ENCODE results near the gene PHF19.

Gene PHF19

DNA sequence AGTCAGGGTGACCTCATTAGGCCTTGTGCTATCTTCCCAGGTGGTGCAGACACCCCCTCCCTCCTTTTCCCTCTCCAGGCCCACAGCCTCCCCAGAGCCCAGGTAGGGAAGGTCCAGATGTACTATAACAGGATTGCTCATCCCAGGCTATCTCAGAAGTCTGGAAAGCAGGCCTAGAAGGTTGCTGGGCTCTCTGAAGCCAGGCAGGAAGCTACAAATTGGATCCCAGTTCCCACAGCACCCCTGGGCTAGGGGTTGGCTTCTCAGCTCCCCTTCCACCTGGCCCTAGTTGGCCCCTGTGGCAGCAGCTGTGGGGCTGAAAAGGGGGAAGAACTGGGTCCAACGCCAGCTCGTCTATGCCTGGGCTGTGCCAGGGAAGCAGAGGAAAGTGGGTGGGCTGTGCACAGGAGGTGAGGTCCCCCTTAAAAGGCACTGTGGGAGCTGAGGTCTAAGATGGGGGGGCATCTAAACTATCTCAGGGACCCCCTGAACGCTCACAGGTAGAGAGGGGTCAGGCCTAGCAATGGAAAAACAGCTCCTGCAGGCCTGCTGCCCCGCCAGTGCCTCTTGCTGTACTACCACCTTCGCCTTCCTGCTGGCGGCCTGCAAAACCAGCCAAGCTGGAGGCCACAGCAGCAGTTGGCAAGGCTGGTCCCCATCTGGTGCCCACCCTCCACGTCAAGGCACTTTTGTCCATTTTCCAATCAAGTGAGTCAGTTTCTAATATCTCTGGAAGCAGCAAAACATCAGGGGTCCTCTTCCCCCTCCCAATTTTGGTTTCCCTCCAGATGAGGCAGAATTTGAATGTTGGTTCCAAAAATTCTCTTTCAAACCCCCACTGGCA is 20.9 kb downstream of the PHF19 start:
- no peak for DNase-seq (ENCODE audit: low read depth in 2 of 2)

DNA sequence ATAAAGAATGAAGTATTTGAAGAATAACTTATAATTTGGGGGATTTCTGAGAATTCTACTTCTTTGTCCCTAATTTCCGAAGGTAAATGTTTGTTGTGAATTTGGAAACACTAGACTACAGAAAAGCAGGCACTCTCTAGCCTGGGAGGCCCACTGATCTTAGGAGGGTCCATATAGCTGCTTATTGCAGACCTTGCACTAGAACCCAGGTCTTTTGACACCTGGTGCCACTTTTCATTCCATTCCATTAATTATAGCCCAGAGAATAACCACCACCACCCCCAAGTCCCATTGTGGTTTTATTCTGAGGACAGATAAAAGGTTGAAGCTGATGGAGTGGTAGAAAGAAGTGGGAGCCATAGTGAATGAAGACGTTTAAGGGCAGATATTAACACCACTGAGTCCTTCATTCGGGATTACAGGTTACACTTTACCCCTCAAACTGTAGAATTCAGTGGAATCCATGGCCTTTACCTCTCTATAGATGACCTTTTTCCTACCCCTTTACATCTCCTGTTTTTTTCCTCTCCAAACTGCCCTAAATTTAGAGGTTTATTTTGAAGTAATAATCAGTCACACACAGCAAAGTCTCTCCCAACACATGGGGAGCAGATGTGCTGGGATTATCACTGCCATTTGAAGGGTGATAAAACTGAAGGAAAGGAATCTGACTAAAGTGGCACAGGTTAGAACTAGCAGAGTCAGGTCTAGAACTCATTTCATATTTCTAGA is 22.2 kb downstream of the PHF19 start:
- no peak for DNase-seq (ENCODE audit: low read depth in 2 of 2)

DNA sequence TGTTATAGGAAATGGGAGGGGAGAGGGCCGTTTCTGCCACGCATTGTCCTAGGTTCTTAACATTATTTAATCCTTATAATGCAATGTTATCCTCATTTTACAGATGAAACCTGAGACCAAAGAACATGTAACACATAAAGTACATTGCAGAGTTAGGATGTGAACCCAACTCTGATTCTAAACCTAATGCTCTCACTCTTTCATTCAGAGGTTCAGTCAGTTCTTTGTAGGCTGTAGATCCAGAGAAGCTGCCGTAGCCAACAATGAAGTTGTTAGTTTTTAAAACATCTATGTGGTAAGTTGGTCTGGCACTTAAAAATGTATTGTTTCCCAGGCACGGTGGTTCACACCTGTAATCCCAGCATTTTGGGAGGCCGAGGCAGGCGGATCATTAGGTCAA is 23.8 kb downstream of the PHF19 start:
- no peak for DNase-seq (ENCODE audit: low read depth in 2 of 2)

DNA sequence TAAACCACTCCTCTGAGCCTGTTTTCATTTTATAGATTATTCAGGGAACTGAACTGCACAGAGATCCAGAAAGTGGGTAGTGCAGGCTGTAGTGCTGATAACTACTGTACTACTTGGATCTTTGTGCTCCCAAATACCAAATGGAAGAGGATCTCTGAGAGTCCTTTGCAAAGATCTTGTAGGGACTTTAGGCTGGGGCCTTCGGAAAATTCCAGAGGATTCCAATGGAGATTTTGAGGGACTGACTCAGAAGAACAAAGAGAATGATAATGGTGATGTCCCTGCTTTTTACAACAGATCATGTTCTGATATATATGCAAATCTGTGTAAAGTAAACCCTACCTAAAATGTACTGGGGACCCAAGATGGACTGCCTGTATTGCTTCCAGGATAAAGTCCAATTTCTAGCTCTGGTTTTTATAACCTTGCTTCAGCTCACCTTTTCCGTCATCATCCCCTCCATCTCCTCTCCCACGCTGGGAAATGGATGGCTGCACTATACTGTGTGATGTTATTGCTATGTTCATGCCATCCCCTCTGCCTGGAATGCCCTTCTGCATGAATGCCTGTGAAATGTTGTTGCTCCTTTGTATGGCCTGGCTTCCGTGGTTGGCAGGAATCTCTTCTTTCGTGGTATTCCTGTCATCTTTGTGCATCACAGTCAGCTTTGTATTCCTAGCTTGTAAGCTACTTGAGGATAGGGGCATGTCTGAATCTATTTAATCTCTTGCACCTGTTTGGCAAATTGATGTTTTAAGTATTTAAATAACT is 24.6 kb downstream of the PHF19 start:
- DNase-seq (ENCODE audit: low read depth in 2 of 2): no peak

DNA sequence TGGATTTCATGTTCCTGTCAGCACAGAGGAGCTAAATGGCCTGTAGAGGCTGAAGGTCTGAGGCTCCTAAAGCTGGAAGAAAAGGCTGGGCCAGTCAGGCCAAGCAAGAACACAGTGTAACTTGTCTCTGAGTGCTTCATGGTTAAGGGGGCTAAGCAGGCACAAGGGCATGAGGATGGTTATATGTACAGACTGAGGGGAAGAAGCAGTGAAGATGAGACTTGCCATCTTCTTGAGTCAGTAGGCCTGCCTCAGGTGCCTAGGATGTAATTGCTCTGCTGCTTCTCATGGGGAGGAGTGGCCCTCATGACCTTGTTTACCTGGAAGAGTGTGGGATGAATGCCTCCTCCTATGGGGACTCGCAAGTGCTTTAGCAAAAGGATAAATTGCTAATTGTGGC is 25.5 kb downstream of the PHF19 start:
- no peak for DNase-seq (ENCODE audit: low read depth in 2 of 2)

DNA sequence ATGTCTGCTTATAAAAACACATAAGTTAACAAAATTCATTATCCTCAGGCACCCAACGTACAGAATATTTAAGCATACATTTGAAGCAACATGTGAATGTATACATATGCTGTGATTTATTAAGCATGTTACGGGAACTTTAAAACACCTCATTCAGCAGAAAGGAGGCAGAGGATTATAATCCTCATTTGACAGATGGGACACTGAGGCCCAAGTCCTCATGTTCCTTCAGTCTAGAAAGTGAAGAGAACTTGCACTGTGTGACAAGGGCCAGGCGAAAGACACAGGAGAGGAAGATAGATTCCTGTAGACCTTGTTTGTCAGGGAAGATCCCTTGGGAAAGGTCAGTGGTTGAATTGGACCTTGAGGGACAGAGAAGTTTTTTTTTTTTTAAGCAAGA is 26.7 kb downstream of the PHF19 start:
- no peak for DNase-seq (ENCODE audit: low read depth in 2 of 2)

DNA sequence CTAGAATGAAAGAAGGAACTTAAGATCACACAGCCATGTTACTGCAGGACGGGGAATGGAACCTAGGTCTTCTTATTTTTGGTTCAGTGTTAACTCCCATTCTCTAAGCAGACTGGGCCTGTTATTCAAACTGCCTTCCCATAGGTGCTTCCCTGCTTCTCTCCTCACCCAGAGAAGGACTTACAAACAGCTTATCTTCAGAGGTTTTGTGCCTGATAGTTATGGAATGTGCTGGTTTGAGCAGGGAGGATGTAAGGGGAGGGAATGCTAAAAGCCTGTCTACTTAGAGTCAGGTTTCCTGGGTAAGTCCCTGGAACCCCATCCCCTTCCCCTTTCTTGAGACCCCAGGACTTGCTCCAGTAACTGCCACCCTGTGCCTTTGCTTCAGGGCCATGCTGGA is 30.1 kb downstream of the PHF19 start:
- no peak for DNase-seq (ENCODE audit: low read depth in 2 of 2)

DNA sequence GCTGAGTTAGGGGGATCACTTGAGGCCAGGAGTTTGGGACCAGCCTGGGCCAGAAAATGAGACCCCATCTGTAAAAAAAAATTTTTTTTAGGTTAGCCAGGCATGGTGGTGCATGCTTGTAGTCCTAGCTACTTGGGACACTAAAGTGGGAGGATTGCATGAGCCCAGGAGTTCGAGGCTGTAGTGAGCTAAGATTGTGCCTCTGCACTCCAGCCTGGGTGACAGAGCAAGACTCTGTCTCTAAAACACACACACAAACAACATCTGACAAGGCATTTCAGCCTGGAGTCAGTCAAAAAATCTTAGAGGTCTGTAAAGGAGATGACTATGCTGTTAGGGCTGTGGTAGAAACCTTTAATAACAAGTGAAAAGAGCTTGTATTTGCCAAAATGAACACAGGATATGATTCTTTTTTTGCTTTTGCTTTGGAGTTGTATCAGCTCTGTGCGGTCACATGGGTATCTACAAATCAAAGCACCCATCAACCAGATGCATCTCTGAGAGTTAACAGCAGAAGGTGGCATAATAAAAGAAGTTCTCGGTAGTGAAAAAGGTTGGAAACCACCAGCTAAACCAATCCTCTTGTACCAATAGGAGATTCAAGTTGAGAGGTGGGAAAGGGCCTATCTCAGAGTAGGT is 30.6 kb downstream of the PHF19 start:
- DNase-seq (ENCODE audit: low read depth in 2 of 2): no peak

DNA sequence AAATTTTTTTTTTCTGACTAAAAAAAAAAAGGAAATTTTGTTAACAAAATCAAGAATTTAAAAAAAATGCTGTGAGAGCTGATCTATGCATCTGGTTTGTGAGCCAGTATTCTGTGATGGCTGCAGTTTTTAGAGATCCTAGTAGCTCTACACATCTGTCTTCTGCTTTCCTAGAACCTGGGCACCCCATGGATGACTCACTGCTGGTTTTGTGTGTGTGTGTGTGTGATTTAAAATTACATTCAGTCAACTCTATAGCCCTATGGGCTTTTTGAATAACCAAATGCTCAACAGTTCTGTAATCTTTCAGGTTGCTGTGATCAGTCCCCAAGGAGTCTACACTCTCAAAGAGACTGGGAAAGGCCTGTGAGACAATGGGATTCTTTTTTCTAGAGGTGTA is 31.7 kb downstream of the PHF19 start:
- peak in 1 of 2 donors; percentile 28 for DNase-seq (ENCODE audit: low read depth in 2 of 2)

DNA sequence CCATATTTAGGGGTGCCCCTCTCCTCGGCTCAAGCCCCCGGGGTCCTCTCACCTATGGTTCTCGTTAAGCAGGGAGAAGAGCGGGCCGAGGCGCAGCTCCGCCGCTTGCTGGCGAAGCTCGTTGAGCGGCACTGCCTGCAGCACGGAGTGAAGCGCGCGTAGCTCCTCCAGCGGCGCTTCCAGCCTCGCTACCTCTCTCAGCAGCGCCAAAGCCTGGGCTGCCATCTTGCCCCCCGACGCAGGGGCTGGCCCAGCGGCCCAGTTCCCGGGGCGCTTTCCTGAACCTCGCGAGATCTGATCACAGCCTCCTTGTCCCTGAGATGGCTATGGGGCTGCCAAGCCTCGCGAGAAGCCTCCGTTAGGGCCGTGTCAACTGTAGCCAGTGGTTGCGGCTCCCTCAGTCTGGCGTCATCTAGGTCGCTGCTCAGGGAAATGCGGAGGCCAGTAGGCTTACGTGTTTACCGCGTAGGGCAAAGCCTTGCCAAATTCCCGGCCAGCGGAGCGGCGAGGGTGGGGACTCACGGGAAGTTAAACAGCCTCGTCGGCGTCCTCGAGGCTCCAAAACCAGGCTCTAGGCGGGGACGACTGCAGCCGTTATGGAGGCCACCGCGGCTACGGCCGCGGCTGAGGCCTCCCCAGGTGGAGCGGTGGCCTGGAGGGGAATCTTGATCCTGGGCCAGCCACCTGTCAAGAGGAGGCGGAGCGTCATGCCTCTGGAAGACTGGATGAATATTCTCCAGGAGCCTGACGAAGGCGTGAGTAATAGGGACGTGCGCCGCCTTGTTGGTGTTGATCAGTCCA is 34.1 kb downstream of the PHF19 start, which contains the start of gene PSMD5:
Gene PSMD5 (minus strand): TSS at position 238 of the 801 bp plus-strand sequence. CDS start 13 bp downstream, at position 225.
- peak; percentile 86 to 93 for DNase-seq (ENCODE audit: low read depth in 2 of 2)

DNA sequence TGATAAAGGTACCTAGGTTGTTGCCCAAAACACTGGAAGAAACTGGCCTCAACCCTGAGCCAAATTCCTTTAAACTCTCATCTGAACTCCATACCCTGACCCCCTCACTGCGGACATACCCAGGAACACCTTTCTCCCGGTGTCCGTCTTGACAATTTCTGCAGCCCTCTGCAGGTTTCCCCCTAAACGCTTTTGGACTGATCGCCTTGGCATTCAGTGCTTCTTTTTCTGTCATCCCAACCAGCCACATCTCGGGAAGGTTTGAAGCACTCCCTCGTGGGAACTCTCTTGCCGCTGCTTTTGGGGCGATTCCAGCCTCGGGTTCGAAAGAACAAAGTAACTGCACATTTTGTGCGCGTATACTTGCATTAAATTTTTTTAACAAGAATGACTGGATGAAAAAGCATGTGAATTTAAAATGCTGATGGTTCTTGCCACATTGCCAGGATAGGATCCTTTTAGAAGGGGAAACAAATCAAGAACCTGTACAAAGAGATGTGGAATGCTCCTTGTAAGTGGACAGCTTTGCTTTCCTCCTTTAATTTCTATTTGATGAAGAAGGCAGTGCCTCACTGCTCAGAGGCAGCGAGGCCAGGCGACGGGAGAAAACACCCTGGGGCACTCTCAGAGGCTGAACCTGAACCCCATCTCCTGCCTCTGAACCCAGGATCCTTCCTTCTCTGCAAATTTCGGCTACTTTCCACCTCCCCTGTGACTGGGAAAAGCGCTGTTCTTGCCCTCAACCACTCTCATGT is 34.9 kb downstream of the PHF19 start:
- no peak for DNase-seq (ENCODE audit: low read depth in 2 of 2)

DNA sequence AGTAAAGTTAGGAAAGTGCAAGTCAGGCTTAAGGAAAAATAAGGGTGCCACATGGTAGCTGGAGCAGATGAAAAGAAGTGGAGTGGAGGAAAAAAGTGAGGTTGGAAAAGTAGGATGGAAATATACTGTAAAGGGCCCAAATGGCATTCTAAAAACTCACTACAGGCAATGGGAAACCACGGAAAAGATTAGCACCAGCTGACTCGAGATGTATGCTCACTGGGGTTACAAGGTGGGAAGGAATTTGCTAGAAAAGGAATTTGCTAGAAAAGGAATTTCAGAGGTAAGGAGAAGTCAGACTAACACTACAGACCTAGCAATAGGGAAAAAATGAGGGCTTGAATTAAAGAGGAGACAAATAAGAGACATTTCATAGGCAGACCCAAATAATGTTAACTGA is 37.8 kb downstream of the PHF19 start:
- no peak for DNase-seq (ENCODE audit: low read depth in 2 of 2)

DNA sequence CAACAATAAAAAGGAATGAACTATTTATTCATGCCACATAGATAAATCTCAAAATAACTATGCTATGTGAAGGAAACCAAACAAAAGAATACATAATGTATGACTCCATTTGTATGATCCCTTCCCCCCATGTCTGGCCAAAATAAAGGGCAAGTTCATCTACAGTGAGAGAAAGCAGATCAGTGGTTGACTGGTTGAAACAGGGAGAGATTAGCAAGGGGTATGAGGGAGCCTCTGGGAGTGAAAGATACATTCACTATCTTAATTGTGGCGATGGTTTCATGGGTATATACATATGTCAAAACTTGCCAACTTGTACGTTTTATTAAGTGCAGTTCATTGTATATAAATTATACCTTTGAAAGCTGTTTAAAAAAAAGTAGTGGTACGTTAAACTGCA is 39.1 kb downstream of the PHF19 start:
- DNase-seq (ENCODE audit: low read depth in 2 of 2): no peak

DNA sequence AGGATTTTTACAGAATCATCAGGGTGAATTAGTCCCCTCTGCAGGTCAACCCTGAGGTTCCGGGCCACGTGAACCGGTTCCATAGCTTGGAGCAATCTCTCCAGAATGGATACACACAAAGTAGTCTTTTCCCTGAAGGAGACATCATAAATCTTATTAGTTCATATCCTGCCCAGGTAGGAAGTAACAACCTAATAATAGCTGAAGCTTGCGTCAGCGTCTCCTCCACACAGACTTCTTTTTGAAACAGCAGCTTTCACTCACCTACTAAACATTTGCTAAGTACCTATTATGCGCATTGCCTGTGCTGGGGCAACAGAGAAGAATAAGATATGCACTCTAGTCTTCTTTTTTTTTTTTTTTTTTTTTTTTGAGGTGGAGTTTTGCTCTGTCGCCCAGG is 43.7 kb downstream of the PHF19 start:
- no peak for DNase-seq (ENCODE audit: low read depth in 2 of 2)

DNA sequence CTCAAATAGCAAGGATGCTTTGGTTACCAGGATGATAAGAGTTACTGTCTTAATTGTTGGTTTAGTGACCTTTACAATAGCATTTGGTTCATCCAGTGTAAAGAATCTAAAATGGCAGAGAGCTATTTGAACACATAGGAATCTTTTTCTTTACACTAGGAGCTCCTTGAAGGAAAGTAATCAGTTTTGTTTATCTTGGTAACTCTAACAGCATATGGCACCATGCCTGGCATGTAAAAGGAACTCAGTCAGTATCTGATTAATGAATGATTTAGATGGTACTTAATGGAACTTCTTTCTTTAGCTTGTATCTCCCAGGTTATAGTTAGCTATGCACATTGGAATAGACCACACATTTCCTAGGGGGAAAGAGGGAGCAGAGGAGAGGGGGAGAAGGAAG is 44.2 kb downstream of the PHF19 start:
- no peak for DNase-seq (ENCODE audit: low read depth in 2 of 2)

DNA sequence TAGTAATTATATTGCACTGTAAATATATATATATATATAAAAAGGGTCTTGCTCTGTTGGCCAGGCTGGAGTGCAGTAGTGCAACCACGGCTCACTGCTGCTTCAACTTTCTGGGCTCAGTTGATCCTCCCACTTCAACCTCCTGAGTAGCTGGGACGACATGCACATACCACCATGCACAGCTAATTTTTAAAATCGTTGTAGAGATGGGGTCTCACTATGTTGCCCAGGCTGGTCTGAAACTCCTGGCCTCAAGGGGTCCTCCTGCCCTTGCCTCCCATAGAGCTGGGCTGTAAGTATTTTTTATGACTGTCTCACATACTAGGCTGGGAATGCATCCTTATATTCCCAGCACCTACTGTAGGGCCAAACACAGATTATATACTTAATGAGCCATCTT is 46.1 kb downstream of the PHF19 start:
- DNase-seq (ENCODE audit: low read depth in 2 of 2): no peak

DNA sequence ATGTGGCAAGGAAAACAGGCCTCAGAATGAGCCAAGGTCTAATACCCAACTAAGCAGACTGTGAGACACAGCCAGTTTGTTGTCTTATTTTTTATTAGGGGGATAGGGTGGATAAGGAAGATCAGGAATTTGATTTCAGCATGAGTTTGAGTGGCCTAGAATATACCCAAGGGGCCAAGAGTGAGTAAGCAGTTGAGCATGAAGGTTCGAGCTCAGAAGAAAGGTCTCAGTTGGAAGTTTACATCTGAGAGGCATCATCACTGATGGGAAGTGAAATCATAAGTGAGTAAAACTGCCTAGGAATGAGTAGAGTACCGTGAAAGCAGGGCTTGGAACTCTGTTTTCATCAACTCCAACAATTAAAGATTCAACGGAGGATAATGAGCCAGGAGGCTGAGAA is 46.8 kb downstream of the PHF19 start:
- DNase-seq (ENCODE audit: low read depth in 2 of 2): no peak

DNA sequence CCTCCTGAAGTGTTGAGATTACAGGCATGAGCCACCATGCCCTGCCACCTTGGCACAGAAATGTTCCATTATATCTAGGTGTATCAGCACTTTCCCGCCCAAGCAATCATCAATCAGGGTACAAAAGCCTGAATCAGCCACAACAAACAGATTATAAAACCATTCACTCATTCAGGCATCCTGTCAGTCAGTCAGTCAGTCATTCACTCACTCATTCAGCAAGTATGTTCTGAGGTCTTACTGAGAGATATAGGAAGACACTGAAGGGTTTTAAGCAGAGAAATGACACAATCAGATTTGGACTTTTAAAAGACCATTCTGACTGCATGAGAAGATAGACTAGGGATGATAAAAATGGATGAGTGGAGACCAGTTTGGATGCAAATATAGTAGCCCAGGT is 47.3 kb downstream of the PHF19 start:
- no peak for DNase-seq (ENCODE audit: low read depth in 2 of 2)

DNA sequence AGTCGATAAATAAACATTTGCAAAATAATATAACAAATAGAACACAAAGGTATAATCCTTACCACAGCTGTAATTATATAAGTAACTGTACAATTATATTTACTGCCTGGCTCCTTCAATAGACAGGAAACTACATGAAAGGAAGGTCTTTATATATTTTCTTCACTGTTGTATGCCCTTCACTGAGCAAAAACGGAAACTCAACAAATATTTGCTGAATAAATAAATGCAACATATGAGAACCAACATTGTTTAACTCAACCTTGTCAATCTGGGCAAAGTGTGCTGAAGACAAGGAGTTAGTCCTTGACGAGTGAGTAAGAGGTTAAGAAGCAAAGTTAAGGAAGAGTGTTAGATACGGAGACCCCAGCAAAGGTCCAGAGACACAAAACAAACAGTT is 56.9 kb downstream of the PHF19 start:
- no peak for DNase-seq (ENCODE audit: low read depth in 2 of 2)

DNA sequence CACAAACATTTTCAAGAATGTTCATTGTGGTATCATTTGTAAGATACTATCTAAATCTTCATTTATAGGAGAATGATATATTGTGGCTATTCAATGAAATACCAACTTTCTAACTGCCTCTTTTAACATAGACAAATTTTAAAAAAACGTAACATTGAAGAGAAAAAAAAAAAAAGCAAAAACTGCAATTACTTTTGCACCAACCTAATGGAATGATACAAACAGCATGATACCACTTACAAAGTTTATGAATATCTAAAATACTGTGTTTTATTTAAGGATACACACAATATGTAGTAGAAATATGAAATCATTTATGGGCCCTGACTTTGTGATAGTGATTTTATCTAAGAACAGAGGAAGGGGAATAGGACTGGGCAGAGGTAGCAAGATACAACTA is 58.4 kb downstream of the PHF19 start:
- DNase-seq (ENCODE audit: low read depth in 2 of 2): no peak

Measured in activated CD8-positive, alpha-beta memory T cell treated with anti-CD3 and anti-CD28 coated beads for 4 hours (primary cell).